CD4-positive, CD25-positive, alpha-beta regulatory T cell (primary cell): ENCODE data around the gene MAGI2. TPM values are rescaled to one million over a fixed set of nuclear protein-coding genes. Genes with fewer than 3 reads are reported as not detected.

ENCODE experiments used
- ATAC-seq, 2 donors: fragments of 150-1000 bp; cut with Tn5 transposase; one replicate each; pipeline ENCODE4 v1.10.0; 2021; ENCODE audit warnings: low read depth in 2 of 2, moderate number of reproducible peaks in 2 of 2, moderate library complexity in 1 of 2
- DNase-seq, 3 donors: peaks; one replicate each; pipeline versions ENCODE4 v3.0.0 to v3.0.0-alpha.2; 2012 to 2022; ENCODE audit warnings: mixed read lengths in 1 of 3
- H3K27ac ChIP-seq: one replicate; pipeline ENCODE4 v1.7.0; 2013; ENCODE audit warnings: mild to moderate bottlenecking, low read length; ENCODE audit not compliant: insufficient read depth, poor library complexity, severe bottlenecking
- H3K27me3 ChIP-seq: one replicate; pipeline ENCODE4 v1.7.0; 2013; ENCODE audit warnings: low read length; ENCODE audit not compliant: control insufficient read depth, insufficient read depth
- H3K36me3 ChIP-seq: one replicate; pipeline ENCODE4 v1.7.0; 2013; ENCODE audit warnings: mild to moderate bottlenecking, low read length, moderate library complexity; ENCODE audit not compliant: control insufficient read depth, insufficient read depth
- H3K4me1 ChIP-seq: 2 replicates; pipeline ENCODE4 v1.7.0; 2013; ENCODE audit warnings: mild to moderate bottlenecking, low read length; ENCODE audit not compliant: insufficient read depth, control insufficient read depth, poor library complexity, severe bottlenecking
- H3K4me3 ChIP-seq: one replicate; pipeline ENCODE4 v1.7.0; 2013; ENCODE audit warnings: low read depth, mild to moderate bottlenecking, low read length, moderate library complexity
- H3K9me3 ChIP-seq, 2 experiments: 1 replicate in 1 of 2; 2 replicates in 1 of 2; pipeline ENCODE4 v1.7.0; 2013; ENCODE audit warnings: low read length in 2 of 2, mild to moderate bottlenecking in 1 of 2, moderate library complexity in 1 of 2; ENCODE audit not compliant: control insufficient read depth in 2 of 2
- H3K27ac Mint-ChIP-seq, 3 donors: one replicate each; pipeline ENCODE4 v1.8.0; 2020 to 2022; ENCODE audit warnings: mild to moderate bottlenecking in 3 of 3, mixed read lengths in 3 of 3, moderate library complexity in 2 of 3
- H3K27me3 Mint-ChIP-seq: one replicate; pipeline ENCODE4 v1.8.0; 2022; ENCODE audit warnings: mild to moderate bottlenecking, mixed read lengths
- H3K36me3 Mint-ChIP-seq: one replicate; pipeline ENCODE4 v1.8.0; 2020; ENCODE audit warnings: mixed read lengths
- H3K4me1 Mint-ChIP-seq, 4 donors: one replicate each; pipeline ENCODE4 v1.8.0; 2020 to 2022; ENCODE audit warnings: mixed read lengths in 4 of 4, mild to moderate bottlenecking in 1 of 4
- H3K4me3 Mint-ChIP-seq, 4 donors: one replicate each; pipeline ENCODE4 v1.8.0; 2020 to 2022; ENCODE audit warnings: mild to moderate bottlenecking in 4 of 4, mixed read lengths in 4 of 4, moderate library complexity in 3 of 4
- H3K9me3 Mint-ChIP-seq, 7 donors: one replicate each; pipeline ENCODE4 v1.8.0; 2020 to 2022; ENCODE audit warnings: mixed read lengths in 7 of 7, mild to moderate bottlenecking in 3 of 7, moderate library complexity in 2 of 7
- polyA plus RNA-seq, 4 donors: library from polyadenylated mRNA; unstranded; fragments of 300-500 nt; fragmentation: Illumina TruSeq; gene quantifications; one replicate each; pipeline ENCODE4 v1.2.3, GENCODE V29; 2021
- total RNA-seq: library from RNA; stranded (reverse); gene quantifications from one replicate; pipeline ENCODE4 v1.2.3, GENCODE V29; 2022

Gene MAGI2
- total and polyA plus RNA-seq, 5 donors from 2014 or later = not detected

DNA sequence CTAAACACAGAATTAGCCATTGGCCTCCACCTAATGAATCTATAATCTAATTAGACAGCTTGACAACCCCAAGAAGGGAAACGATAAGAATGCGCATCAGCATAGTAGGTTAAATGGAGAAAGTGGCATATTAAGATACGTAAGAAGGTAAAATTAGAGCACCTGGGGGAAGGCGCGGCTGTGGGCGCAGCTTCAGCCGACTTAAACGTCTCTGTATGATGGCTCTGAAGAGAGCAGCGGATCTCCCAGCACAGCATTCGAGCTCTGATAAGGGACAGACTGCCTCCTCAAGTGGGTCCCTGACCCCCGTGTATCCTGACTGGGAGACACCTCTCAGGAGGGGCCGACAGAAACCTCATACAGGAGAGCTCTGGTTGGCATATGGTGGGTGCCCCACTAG lies 1136.1 kb downstream of the MAGI2 start:
- Histone ChIP-seq H3K36me3 (no peaks in the 10 kb centered on the region), H3K9me3 (no peaks in the 10 kb centered on the region), H3K27me3 (no peaks in the 10 kb centered on the region), H3K4me3 (no peak overlapping the region), H3K27ac (no peak overlapping the region), H3K4me1 (no peaks in the 10 kb centered on the region)
- Mint-ChIP-seq H3K27ac (no peak overlapping the region), H3K4me1 (no peaks in the 10 kb centered on the region), H3K4me3 (no peak overlapping the region), H3K9me3 (peaks cover 0 to 6% (median 3%) of the 10 kb centered on the region in 7 donors), H3K36me3 (no peaks in the 10 kb centered on the region), H3K27me3 (peaks cover 4% of the 10 kb centered on the region)
- ATAC-seq (no peak), DNase-seq (no peak)

DNA sequence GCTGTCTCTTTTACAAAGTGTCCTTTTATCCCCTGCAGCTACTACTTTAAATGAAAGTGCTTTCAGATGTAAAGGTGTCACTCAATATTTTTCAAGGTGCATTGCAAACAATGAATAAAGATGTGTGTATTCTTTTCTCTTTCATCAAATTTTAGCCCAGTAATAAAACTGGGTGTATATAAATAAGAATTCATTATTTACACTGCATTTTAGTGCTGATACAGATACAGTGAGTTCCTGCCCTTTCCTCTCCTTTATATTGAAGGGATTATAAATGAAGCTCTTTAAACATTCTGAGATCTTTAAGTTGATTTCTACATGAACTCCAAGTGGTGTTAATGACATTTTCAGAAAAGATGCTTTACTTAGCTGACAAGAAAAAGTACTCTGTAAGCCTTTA lies 1137.4 kb downstream of the MAGI2 start:
- H3K4me3 Mint-ChIP-seq = no peak overlapping the region
- no peak overlapping the region for H3K4me3 ChIP-seq
- no peaks in the 10 kb centered on the region for H3K27me3 ChIP-seq
- no peaks in the 10 kb centered on the region for H3K4me1 ChIP-seq
- peaks cover 0 to 5% (median 3%) of the 10 kb centered on the region in 7 donors for H3K9me3 Mint-ChIP-seq
- no peaks in the 10 kb centered on the region for H3K36me3 Mint-ChIP-seq
- no peak overlapping the region for H3K27ac ChIP-seq
- H3K27ac Mint-ChIP-seq = no peak overlapping the region
- ATAC-seq = no peak
- DNase-seq = no peak
- H3K36me3 ChIP-seq = no peaks in the 10 kb centered on the region
- no peaks in the 10 kb centered on the region for H3K9me3 ChIP-seq
- H3K4me1 Mint-ChIP-seq = no peaks in the 10 kb centered on the region
- peaks cover 4% of the 10 kb centered on the region for H3K27me3 Mint-ChIP-seq

DNA sequence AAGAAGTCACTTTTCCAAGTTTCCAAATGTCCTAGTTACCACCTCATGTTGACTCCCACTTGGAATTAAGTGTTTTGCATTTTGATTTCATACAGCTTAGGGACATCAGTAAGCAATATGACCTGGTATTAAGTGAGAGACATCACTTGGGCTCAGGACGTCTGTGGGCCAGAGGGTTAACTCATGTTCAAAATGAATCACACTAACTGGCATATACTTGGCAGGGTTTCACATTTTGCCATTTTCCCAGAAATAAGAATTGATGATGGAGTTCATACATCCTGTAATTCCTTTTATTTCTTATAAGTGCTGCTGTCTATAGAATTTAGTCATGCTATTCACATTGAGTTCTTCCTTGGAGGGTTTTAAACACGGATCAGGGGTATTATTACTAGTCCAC lies 1138.3 kb downstream of the MAGI2 start:
- Mint-ChIP-seq H3K27ac (no peak overlapping the region), H3K9me3 (peaks cover 0 to 5% (median 3%) of the 10 kb centered on the region in 7 donors)

DNA sequence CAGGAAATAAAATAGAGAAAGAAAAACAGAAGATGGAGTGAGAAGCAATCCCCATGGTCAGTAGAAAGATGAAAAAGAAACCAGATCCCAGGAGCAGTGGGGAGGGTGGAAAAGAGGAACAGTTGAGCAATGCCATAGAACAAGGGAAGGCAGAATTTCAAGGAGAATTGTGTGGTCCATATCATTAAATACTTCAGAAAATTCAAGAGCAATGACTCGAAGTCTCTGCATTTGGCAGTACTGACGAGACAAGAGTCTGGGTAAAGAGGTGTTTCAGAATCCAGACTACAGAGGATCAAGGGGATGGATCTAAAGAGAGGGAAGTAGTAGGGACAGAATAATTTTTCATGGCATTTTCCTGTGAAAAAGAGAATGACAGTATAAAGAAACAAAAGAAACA lies 1142.3 kb downstream of the MAGI2 start:
- Histone ChIP-seq H3K36me3 (no peaks in the 10 kb centered on the region), H3K27me3 (no peaks in the 10 kb centered on the region), H3K27ac (no peak overlapping the region), H3K4me3 (no peak overlapping the region), H3K4me1 (no peaks in the 10 kb centered on the region), H3K9me3 (no peaks in the 10 kb centered on the region)
- Mint-ChIP-seq H3K9me3 (peaks cover 0 to 2% (median 0%) of the 10 kb centered on the region in 7 donors), H3K4me1 (no peaks in the 10 kb centered on the region), H3K27ac (no peak overlapping the region), H3K27me3 (peaks cover 4% of the 10 kb centered on the region), H3K36me3 (no peaks in the 10 kb centered on the region), H3K4me3 (no peak overlapping the region)
- ATAC-seq (no peak), DNase-seq (no peak)

More for the DNA sequence above, 1138.3 kb downstream of the MAGI2 start:
- Mint-ChIP-seq H3K4me1 (no peaks in the 10 kb centered on the region), H3K27me3 (peaks cover 4% of the 10 kb centered on the region), H3K36me3 (no peaks in the 10 kb centered on the region), H3K4me3 (no peak overlapping the region)
- Histone ChIP-seq H3K4me3 (no peak overlapping the region), H3K27ac (no peak overlapping the region), H3K4me1 (no peaks in the 10 kb centered on the region), H3K9me3 (no peaks in the 10 kb centered on the region), H3K36me3 (no peaks in the 10 kb centered on the region), H3K27me3 (no peaks in the 10 kb centered on the region)
- DNase-seq (no peak), ATAC-seq (no peak)

GRCh38 chr7:78307892-78308291 lies 1145.6 kb downstream of the MAGI2 start:
- Mint-ChIP-seq H3K36me3 (no peaks in the 10 kb centered on the region), H3K27ac (no peak overlapping the region), H3K9me3 (peaks cover 0 to 1% (median 0%) of the 10 kb centered on the region in 7 donors), H3K4me3 (no peak overlapping the region), H3K4me1 (no peaks in the 10 kb centered on the region), H3K27me3 (no peaks in the 10 kb centered on the region)
- Histone ChIP-seq H3K4me3 (no peak overlapping the region), H3K27me3 (no peaks in the 10 kb centered on the region), H3K4me1 (no peaks in the 10 kb centered on the region), H3K9me3 (no peaks in the 10 kb centered on the region), H3K27ac (no peak overlapping the region), H3K36me3 (no peaks in the 10 kb centered on the region)
- ATAC-seq (no peak), DNase-seq (no peak)

DNA sequence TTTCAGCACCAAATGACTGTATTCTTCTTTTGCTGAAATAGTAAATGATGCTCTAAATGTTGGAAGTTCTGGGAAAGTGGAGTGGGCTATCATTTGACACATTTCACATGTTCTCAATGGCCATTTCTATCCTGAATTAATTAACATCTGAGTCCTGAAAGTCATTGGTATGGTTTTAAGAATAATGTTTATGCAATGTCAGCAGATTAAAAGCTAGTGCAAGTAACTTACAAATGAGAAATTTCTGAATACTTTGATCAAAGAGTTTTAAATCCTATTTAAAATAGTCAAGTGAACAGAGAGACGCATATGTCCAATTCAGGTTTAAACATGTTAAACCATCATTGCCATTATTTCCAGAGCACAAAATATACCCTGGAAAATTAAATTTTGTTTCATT lies 1146.8 kb downstream of the MAGI2 start:
- Histone ChIP-seq H3K4me3 (no peak overlapping the region), H3K27me3 (no peaks in the 10 kb centered on the region), H3K36me3 (no peaks in the 10 kb centered on the region), H3K9me3 (no peaks in the 10 kb centered on the region), H3K4me1 (no peaks in the 10 kb centered on the region), H3K27ac (no peak overlapping the region)
- Mint-ChIP-seq H3K27ac (no peak overlapping the region), H3K4me3 (no peak overlapping the region), H3K4me1 (no peaks in the 10 kb centered on the region), H3K9me3 (no peaks in the 10 kb centered on the region), H3K36me3 (no peaks in the 10 kb centered on the region), H3K27me3 (no peaks in the 10 kb centered on the region)
- ATAC-seq (no peak), DNase-seq (no peak)

DNA sequence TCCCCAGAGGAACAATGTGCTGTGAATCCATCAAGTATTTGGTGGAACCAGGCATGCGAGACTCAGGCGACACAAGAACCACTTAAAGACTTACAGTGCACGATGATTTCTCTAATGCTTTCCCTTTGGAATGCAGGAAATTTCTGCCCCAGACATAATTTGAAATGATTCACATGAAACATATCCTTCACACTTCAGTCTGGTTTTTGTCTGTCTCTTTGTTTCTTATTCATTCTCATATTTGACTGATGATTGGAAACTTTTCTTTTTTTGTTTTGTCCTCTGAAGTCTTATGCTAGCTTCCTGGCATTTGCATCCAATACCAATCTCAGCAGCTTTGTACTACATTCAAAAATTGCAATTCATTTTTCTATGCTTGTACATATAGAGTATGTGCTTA lies 1152.1 kb downstream of the MAGI2 start:
- no peaks in the 10 kb centered on the region for H3K36me3 Mint-ChIP-seq
- H3K27ac ChIP-seq = no peak overlapping the region
- no peaks in the 10 kb centered on the region for H3K36me3 ChIP-seq
- no peak overlapping the region for H3K27ac Mint-ChIP-seq
- no peak for DNase-seq
- H3K27me3 Mint-ChIP-seq = no peaks in the 10 kb centered on the region
- no peaks in the 10 kb centered on the region for H3K27me3 ChIP-seq
- H3K4me1 Mint-ChIP-seq = no peaks in the 10 kb centered on the region
- H3K4me3 ChIP-seq = no peak overlapping the region
- no peak for ATAC-seq
- H3K4me1 ChIP-seq = no peaks in the 10 kb centered on the region
- H3K9me3 Mint-ChIP-seq = no peaks in the 10 kb centered on the region
- no peak overlapping the region for H3K4me3 Mint-ChIP-seq
- H3K9me3 ChIP-seq = no peaks in the 10 kb centered on the region

GRCh38 chr7:78299088-78299487 lies 1154.4 kb downstream of the MAGI2 start:
- no peaks in the 10 kb centered on the region for H3K27me3 ChIP-seq
- H3K4me1 ChIP-seq = no peaks in the 10 kb centered on the region
- no peaks in the 10 kb centered on the region for H3K9me3 ChIP-seq
- H3K27ac ChIP-seq = no peak overlapping the region
- no peak overlapping the region for H3K4me3 ChIP-seq
- no peaks in the 10 kb centered on the region for H3K4me1 Mint-ChIP-seq
- H3K4me3 Mint-ChIP-seq = no peak overlapping the region
- ATAC-seq (no peak), DNase-seq (no peak)
- H3K36me3 ChIP-seq = no peaks in the 10 kb centered on the region
- no peaks in the 10 kb centered on the region for H3K27me3 Mint-ChIP-seq
- no peaks in the 10 kb centered on the region for H3K9me3 Mint-ChIP-seq
- H3K27ac Mint-ChIP-seq = no peak overlapping the region
- H3K36me3 Mint-ChIP-seq = no peaks in the 10 kb centered on the region
